GM12801 (cell line): ENCODE measurements around the gene HMCN2.

Experiments used
- CTCF ChIP-seq: IDR thresholded peaks from one replicate; pipeline ENCODE4 v1.5.1; 2011; ENCODE audit warnings: control low read depth; ENCODE audit not compliant: insufficient read length; ENCODE audit errors: extremely low read depth

HMCN2 gene

GRCh38 chr9:130268521-130269211 is 3.1 kb downstream of the HMCN2 start:
- no peak for TF ChIP-seq CTCF

DNA sequence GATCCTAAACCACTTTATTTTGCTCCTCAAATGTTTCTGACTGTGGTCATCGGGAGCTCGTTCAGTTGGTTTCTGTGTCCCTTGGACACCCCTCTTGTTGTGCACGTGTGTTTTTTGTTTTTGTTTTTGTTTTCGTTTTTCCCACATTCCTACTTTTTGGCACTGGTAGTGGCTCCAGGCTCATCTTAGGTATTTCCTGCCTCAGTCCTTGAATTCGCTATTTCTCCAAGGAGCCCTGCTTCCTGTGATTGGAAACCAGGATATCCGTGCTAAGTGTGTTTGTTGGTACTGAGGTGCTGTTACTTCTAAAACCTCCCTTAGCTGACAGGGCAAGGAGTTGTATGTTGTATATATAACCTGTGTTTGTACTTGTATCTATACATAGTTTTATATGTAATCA is 5.9 kb downstream of the HMCN2 start:
- TF ChIP-seq CTCF: no peak

GRCh38 chr9:130275156-130275555 is 9.6 kb downstream of the HMCN2 start:
- TF ChIP-seq CTCF: no peak

DNA sequence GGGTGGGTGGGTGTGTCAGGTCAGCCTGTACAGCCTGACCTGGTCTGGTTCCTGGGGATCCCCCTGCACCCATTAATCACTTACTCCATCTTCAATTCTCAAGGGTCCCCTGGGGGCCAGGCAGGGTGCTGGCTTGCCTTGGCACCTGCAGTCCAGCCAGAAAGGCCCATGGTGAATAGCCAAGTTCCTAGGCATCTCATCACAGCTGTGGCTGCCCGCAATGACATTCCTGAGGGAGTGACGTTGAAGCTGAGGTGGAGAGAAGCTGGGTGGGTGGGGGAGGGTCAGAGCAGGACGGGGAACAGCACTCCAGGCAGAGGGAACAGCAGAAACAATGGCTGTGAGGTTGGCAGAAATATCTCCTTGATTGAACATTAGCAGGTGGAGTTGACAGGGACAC is 10.6 kb downstream of the HMCN2 start:
- no peak for TF ChIP-seq CTCF

DNA sequence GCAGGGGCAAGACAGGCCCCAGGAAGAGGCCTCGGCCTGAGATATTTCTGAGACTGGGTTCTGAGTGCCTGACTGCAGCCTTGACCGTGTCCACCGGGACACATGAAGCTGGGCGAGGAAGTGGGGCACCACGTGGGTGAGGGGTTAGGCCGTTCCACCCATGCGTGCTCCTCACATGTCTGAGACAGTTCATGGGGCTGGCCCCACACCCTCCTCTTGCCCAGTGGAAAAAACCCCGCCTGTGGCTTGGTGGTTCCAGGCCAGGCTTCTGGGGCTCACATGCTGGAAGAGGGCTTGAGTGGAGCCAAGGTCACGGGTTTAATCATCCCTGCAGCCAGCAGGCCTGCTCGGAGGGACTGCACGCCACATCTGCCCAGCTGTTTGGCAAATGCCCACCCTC is 11.4 kb downstream of the HMCN2 start:
- TF ChIP-seq CTCF: no peak

- no peak for TF ChIP-seq CTCF
Observed at GRCh38 chr9:130283539-130284248, 18.1 kb downstream of the HMCN2 start.

GRCh38 chr9:130284249-130284625 is 18.7 kb downstream of the HMCN2 start:
- TF ChIP-seq CTCF: no peak
